Ovary (tissue), 9 donors: Measurements from ENCODE around the gene CARMIL3. TPM values are rescaled to one million over a fixed set of nuclear protein-coding genes. Genes with fewer than 3 reads are reported as not detected.

Experiments used
- DNase-seq, 5 donors: peaks; one replicate each; pipeline ENCODE4 v3.0.0-alpha.2; 2019 to 2020
- H3K27ac ChIP-seq, 2 donors: fragments of 200-600 bp; one replicate each; pipeline versions ENCODE4 v1.5.1 to v1.8.0; 2019 to 2022
- H3K27me3 ChIP-seq: fragments of 200-600 bp; one replicate; pipeline ENCODE4 v1.8.0; 2022
- H3K36me3 ChIP-seq: fragments of 200-600 bp; sonication (generic); one replicate; pipeline ENCODE4 v1.5.1; 2019
- H3K4me1 ChIP-seq: one replicate; pipeline ENCODE4 v1.8.1; 2013; ENCODE audit warnings: mild to moderate bottlenecking, moderate library complexity; ENCODE audit not compliant: insufficient read depth
- H3K4me3 ChIP-seq: fragments of 200-600 bp; sonication (generic); one replicate; pipeline ENCODE4 v1.5.1; 2017
- H3K9me3 ChIP-seq, 2 donors: fragments of 200-600 bp in 1 of 2; sonication (generic) in 1 of 2; one replicate each; pipeline versions ENCODE4 v1.5.1 to v1.8.1; 2013 to 2019; ENCODE audit warnings: mild to moderate bottlenecking in 1 of 2, moderate library complexity in 1 of 2
- CTCF ChIP-seq, 3 donors: fragments of 450-650 bp in 2 of 3; fragments of 200-600 bp in 1 of 3; IDR thresholded peaks; one replicate each; pipeline versions ENCODE4 v1.5.1 to v1.8.0; 2016 to 2022; ENCODE audit warnings: antibody characterized with exemption in 3 of 3, mild to moderate bottlenecking in 1 of 3
- EP300 ChIP-seq: sonication (generic); formaldehyde crosslinking; IDR thresholded peaks from one replicate; pipeline ENCODE4 v1.6.1; 2017; ENCODE audit warnings: antibody characterized with exemption
- POLR2A ChIP-seq: fragments of 450-650 bp; IDR thresholded peaks from one replicate; pipeline ENCODE4 v1.6.1; 2017; ENCODE audit warnings: antibody characterized with exemption, mild to moderate bottlenecking, moderate library complexity
- WGBS, 3 donors: extraction: QIAGEN DNeasy Blood & Tissue Kit in 1 of 3; methylation state at CpG; one replicate each; pipeline versions ENCODE4 v1.1.5 to v1.1.7; 2013 to 2017; 5-methylcytosine and 5-hydroxymethylcytosine counted together
- intact Hi-C, 4 donors: fragments of 100-400 bp; cut with DNase I; formaldehyde crosslinking; loops; one replicate each; pipeline versions ENCODE4 v1.11.0 to v1.15.1; 2022 to 2023
- polyA plus RNA-seq, 2 donors: library from polyadenylated mRNA; stranded (reverse); fragments of 200-250 nt in 1 of 2; fragments of 350-450 nt in 1 of 2; fragmentation: Illumina TruSeq in 1 of 2; extraction: RNeasy Lipid Tissue Mini Kit (QIAGEN cat#74804) in 1 of 2; gene quantifications; one replicate each; pipeline ENCODE4 v1.2.3, GENCODE V29; 2013 to 2014
- total RNA-seq, 7 donors: library from RNA; depleted of rRNA in 2 of 7; stranded (reverse); fragments of >200 nt in 2 of 7; fragmentation: NEBNext Ultra II Directional in 3 of 7; extraction: Animal tissue kit (Norgen Biotek cat#: 25700) in 3 of 7; gene quantifications; one replicate each; pipeline versions ENCODE4 v1.1.0 to v1.2.4, GENCODE V29; 2016 to 2023
- donor health status: DM: no; HTN: no; CAD: no; lungs with moderate emphysema.
- donor health status: DM: no; HTN: no; CAD: no.
- donor health status: Bipolar disorder and iron deficiency.
- donor health status: DM: yes; HTN: yes; CAD: no.
- donor health status: DM: no; HTN: no; CAD: no.
- donor health status: DM: yes; HTN: yes; CAD: no.

Gene CARMIL3
- total and polyA plus RNA-seq, 9 donors = 0.08 to 1.3 (median 0.25) TPM; not detected in 1

- no peak for DNase-seq
- H3K27ac ChIP-seq = no peak overlapping the region
- H3K36me3 ChIP-seq = no peaks in the 10 kb centered on the region
- intact Hi-C loops = loop anchor here in 2 of 4 donors (10.0 kb wide), 1 partner anchor 52 kb away; no protein-coding TSS in a partner anchor
- TF ChIP-seq POLR2A = no peak
- TF ChIP-seq EP300 = no peak
- no peak for TF ChIP-seq CTCF (IDR thresholded peaks at IDR 0.05)
- 39 to 46% (median 39%) methylated on average over 20 of the region's 20 CpGs for WGBS, 3 donors
- no peaks in the 10 kb centered on the region for H3K9me3 ChIP-seq
- peak overlapping the region; percentile 44 for H3K4me3 ChIP-seq
- no peaks in the 10 kb centered on the region for H3K27me3 ChIP-seq
- H3K4me1 ChIP-seq = peaks cover 9% of the 10 kb centered on the region
These were observed 1.1 kb downstream of the CARMIL3 start for GRCh38 chr14:24052656-24053547.

GRCh38 chr14:24053548-24054323 lies 1.9 kb downstream of the CARMIL3 start:
- intact Hi-C loops = loop anchor here in 2 of 4 donors (10.0 kb wide), 1 partner anchor 51 kb away; no protein-coding TSS in a partner anchor
- Histone ChIP-seq H3K4me1 (peaks cover 9% of the 10 kb centered on the region), H3K9me3 (no peaks in the 10 kb centered on the region), H3K36me3 (no peaks in the 10 kb centered on the region), H3K27ac (no peak overlapping the region), H3K27me3 (no peaks in the 10 kb centered on the region), H3K4me3 (no peak overlapping the region)
- TF ChIP-seq POLR2A = no peak
- no peak for TF ChIP-seq CTCF (IDR thresholded peaks at IDR 0.05)
- TF ChIP-seq EP300 = no peak
- DNase-seq = peak in 2 of 5 donors; percentile 14 to 32
- WGBS, 3 donors = 71 to 77% (median 75%) methylated on average over 10 of the region's 10 CpGs

GRCh38 chr14:24054324-24054641 lies 2.5 kb downstream of the CARMIL3 start:
- TF ChIP-seq CTCF (IDR thresholded peaks at IDR 0.05) = no peak
- TF ChIP-seq POLR2A = no peak
- TF ChIP-seq EP300 = no peak
- no peak for DNase-seq
- Histone ChIP-seq H3K27me3 (no peaks in the 10 kb centered on the region), H3K9me3 (no peaks in the 10 kb centered on the region), H3K4me1 (peaks cover 9% of the 10 kb centered on the region), H3K27ac (no peak overlapping the region), H3K4me3 (no peak overlapping the region), H3K36me3 (no peaks in the 10 kb centered on the region)
- intact Hi-C loops = loop anchor here in 2 of 4 donors (10.0 kb wide), 1 partner anchor 51 kb away; no protein-coding TSS in a partner anchor
- WGBS, 3 donors = 77 to 90% (median 83%) methylated on average over 6 of the region's 6 CpGs

- TF ChIP-seq CTCF (IDR thresholded peaks at IDR 0.05) = no peak
- TF ChIP-seq EP300 = no peak
- no peak for TF ChIP-seq POLR2A
- Histone ChIP-seq H3K27ac (no peak overlapping the region), H3K27me3 (no peaks in the 10 kb centered on the region), H3K36me3 (no peaks in the 10 kb centered on the region), H3K9me3 (no peaks in the 10 kb centered on the region), H3K4me1 (peaks cover 9% of the 10 kb centered on the region), H3K4me3 (no peak overlapping the region)
- intact Hi-C loops = loop anchor here in 3 of 4 donors (5.0 to 10.0 kb wide), 2 partner anchors 50 to 108 kb away; partner anchors contain the start of gene IRF9 (in 1 of the 3)
- 91 to 96% (median 95%) methylated on average over 9 of the region's 9 CpGs for WGBS, 3 donors
- no peak for DNase-seq
These were observed 2.8 kb downstream of the CARMIL3 start for GRCh38 chr14:24054646-24055045.
